ENCODE results near the gene UGT1A7.
"Not testable (repeated sequence)": the region's sequence is repeated elsewhere in the genome, so short reads cannot be mapped to it uniquely, and the experiment has no call there.

The UGT1A7 gene

DNA sequence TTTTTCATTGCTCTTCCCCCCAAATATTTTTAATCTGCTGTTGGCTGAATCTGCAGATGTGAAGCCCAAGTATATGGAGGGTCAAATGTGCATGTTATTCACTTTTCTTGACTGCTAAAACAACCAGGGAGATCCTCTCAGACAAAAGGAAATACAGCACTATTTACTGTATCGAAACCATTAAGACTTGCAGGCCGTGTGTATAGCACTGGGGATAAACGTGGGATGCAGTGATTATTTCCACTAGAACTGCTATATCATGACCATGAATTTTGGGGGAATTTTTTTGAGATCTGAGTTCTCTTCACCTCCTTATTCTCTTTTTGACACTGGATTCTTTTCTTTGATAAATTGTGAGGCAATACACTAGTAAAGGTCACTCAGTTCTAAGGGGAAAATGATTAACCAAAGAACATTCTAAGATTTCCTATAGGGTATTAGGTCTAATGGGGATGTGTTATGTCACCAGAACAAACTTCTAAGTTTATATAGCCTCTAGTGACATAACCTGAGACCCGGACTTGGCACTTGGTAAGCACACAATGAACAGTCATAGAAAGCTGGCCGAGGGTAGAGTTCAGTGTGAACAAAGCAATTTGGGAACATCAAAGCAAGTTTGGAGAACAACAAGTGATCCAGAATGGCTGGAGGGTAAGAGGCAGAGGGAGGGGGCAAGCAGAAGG is 63.5 kb downstream of the UGT1A7 start:
- no peak overlapping the region for H3K27ac ChIP-seq
- TF ChIP-seq, protein P1, sequence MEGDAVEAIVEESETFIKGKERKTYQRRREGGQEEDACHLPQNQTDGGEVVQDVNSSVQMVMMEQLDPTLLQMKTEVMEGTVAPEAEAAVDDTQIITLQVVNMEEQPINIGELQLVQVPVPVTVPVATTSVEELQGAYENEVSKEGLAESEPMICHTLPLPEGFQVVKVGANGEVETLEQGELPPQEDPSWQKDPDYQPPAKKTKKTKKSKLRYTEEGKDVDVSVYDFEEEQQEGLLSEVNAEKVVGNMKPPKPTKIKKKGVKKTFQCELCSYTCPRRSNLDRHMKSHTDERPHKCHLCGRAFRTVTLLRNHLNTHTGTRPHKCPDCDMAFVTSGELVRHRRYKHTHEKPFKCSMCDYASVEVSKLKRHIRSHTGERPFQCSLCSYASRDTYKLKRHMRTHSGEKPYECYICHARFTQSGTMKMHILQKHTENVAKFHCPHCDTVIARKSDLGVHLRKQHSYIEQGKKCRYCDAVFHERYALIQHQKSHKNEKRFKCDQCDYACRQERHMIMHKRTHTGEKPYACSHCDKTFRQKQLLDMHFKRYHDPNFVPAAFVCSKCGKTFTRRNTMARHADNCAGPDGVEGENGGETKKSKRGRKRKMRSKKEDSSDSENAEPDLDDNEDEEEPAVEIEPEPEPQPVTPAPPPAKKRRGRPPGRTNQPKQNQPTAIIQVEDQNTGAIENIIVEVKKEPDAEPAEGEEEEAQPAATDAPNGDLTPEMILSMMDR (IDR thresholded peaks at IDR 0.05; ENCODE audit: low read depth, low read length, missing control alignments): no peak
- in situ Hi-C loops (cut with HindIII; ENCODE audit: low pct_ligation_motif_present, low sequenced_read_pairs): no loop called here

GRCh38 chr2:233745838-233746237 is 64.1 kb downstream of the UGT1A7 start:
- H3K4me3 ChIP-seq (ENCODE audit: low read depth, low read length); H3K27ac ChIP-seq; in situ Hi-C loops (cut with HindIII; ENCODE audit: low pct_ligation_motif_present, low sequenced_read_pairs); H3K36me3 ChIP-seq (replicated peaks); DNase-seq; H3K27me3 ChIP-seq (replicated peaks): not testable (repeated sequence)

More for the DNA sequence above, 63.5 kb downstream of the UGT1A7 start:
- Histone ChIP-seq H3K4me3 (ENCODE audit: low read depth, low read length) (no peak overlapping the region), H3K36me3 (replicated peaks) (no peaks in the 10 kb centered on the region), H3K27me3 (replicated peaks) (no peaks in the 10 kb centered on the region)
- no peak for DNase-seq

- no peak overlapping the region for H3K27ac ChIP-seq
- DNase-seq: no peak
- no peaks in the 10 kb centered on the region for H3K27me3 ChIP-seq (replicated peaks)
- in situ Hi-C loops (cut with HindIII; ENCODE audit: low pct_ligation_motif_present, low sequenced_read_pairs): no loop called here
- H3K36me3 ChIP-seq (replicated peaks): no peaks in the 10 kb centered on the region
- TF ChIP-seq, protein P1 (IDR thresholded peaks at IDR 0.05; ENCODE audit: low read depth, low read length, missing control alignments): no peak
- no peak overlapping the region for H3K4me3 ChIP-seq (ENCODE audit: low read depth, low read length)
Measured at GRCh38 chr2:233746475-233747282, 65.0 kb downstream of the UGT1A7 start.

DNA sequence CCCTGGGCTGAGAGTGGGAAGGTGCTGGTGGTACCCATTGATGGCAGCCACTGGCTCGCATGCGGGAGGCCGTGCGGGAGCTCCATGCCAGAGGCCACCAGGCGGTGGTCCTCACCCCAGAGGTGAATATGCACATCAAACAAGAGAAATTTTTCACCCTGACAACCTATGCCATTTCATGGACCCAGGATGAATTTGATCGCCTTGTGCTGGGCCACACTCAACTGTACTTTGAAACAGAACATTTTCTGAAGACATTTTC is 65.5 kb downstream of the UGT1A7 start:
- Histone ChIP-seq H3K36me3 (replicated peaks) (no peaks in the 10 kb centered on the region), H3K27me3 (replicated peaks) (no peaks in the 10 kb centered on the region), H3K4me3 (ENCODE audit: low read depth, low read length) (no peak overlapping the region), H3K27ac (no peak overlapping the region)
- no peak for DNase-seq
- TF ChIP-seq, protein P1 (IDR thresholded peaks at IDR 0.05; ENCODE audit: low read depth, low read length, missing control alignments): no peak
- in situ Hi-C loops (cut with HindIII; ENCODE audit: low pct_ligation_motif_present, low sequenced_read_pairs): no loop called here

GRCh38 chr2:233750689-233751088 is 69.0 kb downstream of the UGT1A7 start:
- H3K27ac ChIP-seq; H3K36me3 ChIP-seq (replicated peaks); in situ Hi-C loops (cut with HindIII; ENCODE audit: low pct_ligation_motif_present, low sequenced_read_pairs); DNase-seq; H3K4me3 ChIP-seq (ENCODE audit: low read depth, low read length); H3K27me3 ChIP-seq (replicated peaks): not testable (repeated sequence)

- H3K27ac ChIP-seq; DNase-seq; H3K36me3 ChIP-seq (replicated peaks); in situ Hi-C loops (cut with HindIII; ENCODE audit: low pct_ligation_motif_present, low sequenced_read_pairs); H3K4me3 ChIP-seq (ENCODE audit: low read depth, low read length); H3K27me3 ChIP-seq (replicated peaks): not testable (repeated sequence)
Measured at GRCh38 chr2:233751212-233752009, 69.7 kb downstream of the UGT1A7 start.

- Histone ChIP-seq H3K36me3 (replicated peaks) (no peaks in the 10 kb centered on the region), H3K4me3 (ENCODE audit: low read depth, low read length) (no peak overlapping the region), H3K27me3 (replicated peaks) (no peaks in the 10 kb centered on the region), H3K27ac (no peak overlapping the region)
- TF ChIP-seq, protein P1 (IDR thresholded peaks at IDR 0.05; ENCODE audit: low read depth, low read length, missing control alignments): no peak
- DNase-seq: no peak
- in situ Hi-C loops (cut with HindIII; ENCODE audit: low pct_ligation_motif_present, low sequenced_read_pairs): no loop called here
Measured at GRCh38 chr2:233754872-233755611, 73.3 kb downstream of the UGT1A7 start.
